ENCODE results near the gene SOBP. TPM values are rescaled to one million over a fixed set of nuclear protein-coding genes. Genes with fewer than 3 reads are reported as not detected.

SOBP gene
- total and polyA plus RNA-seq, 10 donors: 0.87 to 7.8 (median 4.9) TPM

DNA sequence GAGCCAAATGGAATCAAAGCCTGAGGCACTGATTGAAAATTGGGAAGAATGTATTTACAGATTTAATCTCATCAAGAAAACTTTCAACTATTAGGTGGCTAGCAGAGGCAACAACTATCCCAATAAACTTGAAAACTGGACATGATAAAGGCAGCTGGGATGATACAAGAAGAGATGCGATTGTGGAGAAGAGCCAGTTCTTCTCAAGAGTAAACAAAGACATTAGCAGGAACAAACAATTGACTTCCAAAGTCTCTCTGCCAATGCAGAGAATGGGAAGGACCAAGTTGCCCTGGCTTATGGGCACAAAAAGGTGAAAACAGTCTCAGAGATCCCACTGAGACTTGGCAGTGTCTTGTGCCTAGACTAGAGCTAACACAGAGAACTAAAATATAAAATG is 132.4 kb downstream of the SOBP start:
- Histone ChIP-seq H3K27ac (no peak overlapping the region), H3K4me3 (no peak overlapping the region)
- no peak for TF ChIP-seq POLR2A (IDR thresholded peaks at IDR 0.05)
- TF ChIP-seq, protein P1, sequence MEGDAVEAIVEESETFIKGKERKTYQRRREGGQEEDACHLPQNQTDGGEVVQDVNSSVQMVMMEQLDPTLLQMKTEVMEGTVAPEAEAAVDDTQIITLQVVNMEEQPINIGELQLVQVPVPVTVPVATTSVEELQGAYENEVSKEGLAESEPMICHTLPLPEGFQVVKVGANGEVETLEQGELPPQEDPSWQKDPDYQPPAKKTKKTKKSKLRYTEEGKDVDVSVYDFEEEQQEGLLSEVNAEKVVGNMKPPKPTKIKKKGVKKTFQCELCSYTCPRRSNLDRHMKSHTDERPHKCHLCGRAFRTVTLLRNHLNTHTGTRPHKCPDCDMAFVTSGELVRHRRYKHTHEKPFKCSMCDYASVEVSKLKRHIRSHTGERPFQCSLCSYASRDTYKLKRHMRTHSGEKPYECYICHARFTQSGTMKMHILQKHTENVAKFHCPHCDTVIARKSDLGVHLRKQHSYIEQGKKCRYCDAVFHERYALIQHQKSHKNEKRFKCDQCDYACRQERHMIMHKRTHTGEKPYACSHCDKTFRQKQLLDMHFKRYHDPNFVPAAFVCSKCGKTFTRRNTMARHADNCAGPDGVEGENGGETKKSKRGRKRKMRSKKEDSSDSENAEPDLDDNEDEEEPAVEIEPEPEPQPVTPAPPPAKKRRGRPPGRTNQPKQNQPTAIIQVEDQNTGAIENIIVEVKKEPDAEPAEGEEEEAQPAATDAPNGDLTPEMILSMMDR (IDR thresholded peaks at IDR 0.05 in 8 of 11, conservative IDR thresholded peaks at IDR 0.05 in 3 of 11): no peak
- no peak for TF ChIP-seq POLR2AphosphoS5 (IDR thresholded peaks at IDR 0.05)

DNA sequence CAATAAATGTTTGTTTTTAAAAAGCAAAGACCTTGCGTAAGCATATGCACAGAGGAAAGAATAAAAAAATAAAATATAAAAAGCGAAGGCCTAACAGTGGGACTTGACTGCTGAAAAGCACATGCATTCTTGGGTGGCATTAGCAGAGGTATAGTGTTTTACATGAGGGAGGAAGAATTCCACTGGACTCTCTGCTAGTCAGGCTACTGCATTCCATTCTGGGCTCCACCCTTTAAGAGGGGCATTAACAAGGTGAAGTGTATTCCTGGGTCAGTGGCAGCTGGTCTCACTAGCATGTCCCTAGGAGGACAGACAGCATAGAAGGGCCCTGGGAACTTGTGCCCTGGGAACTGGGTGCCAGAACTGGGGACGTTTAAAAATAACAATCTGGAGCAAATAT is 134.1 kb downstream of the SOBP start:
- intact Hi-C loops (cut with DNase I; ENCODE audit: low total_unique reads): no loop called here
- no peaks in the 10 kb centered on the region for H3K36me3 ChIP-seq
- no peaks in the 10 kb centered on the region for H3K27me3 ChIP-seq (replicated peaks in 1 of 7)
- H3K9me3 ChIP-seq: no peaks in the 10 kb centered on the region
- no peak overlapping the region for H3K27ac ChIP-seq
- H3K4me1 ChIP-seq: peaks cover 0 to 25% (median 3%) of the 10 kb centered on the region in 6 donors
- TF ChIP-seq, protein P1 (IDR thresholded peaks at IDR 0.05 in 8 of 11, conservative IDR thresholded peaks at IDR 0.05 in 3 of 11): no peak
- TF ChIP-seq POLR2A (IDR thresholded peaks at IDR 0.05): no peak
- TF ChIP-seq POLR2AphosphoS5 (IDR thresholded peaks at IDR 0.05): no peak
- no peak for DNase-seq
- WGBS, 5 donors: 82 to 95% (median 90%) methylated on average over 3 of the region's 3 CpGs
- H3K4me3 ChIP-seq: no peak overlapping the region

More for the DNA sequence above, 132.4 kb downstream of the SOBP start:
- WGBS, 5 donors: 94 to 100% (median 97%) methylated on average over 1 of the region's 1 CpG
- Histone ChIP-seq H3K36me3 (no peaks in the 10 kb centered on the region), H3K27me3 (replicated peaks in 1 of 7) (no peaks in the 10 kb centered on the region), H3K4me1 (peaks cover 0 to 38% (median 13%) of the 10 kb centered on the region in 6 donors), H3K9me3 (no peaks in the 10 kb centered on the region)
- no peak for DNase-seq
- intact Hi-C loops (cut with DNase I; ENCODE audit: low total_unique reads): no loop called here

- no peak overlapping the region for H3K27ac ChIP-seq
- H3K4me1 ChIP-seq: peaks cover 0 to 20% (median 0%) of the 10 kb centered on the region in 6 donors
- 87 to 100% (median 88%) methylated on average over 1 of the region's 1 CpG for WGBS, 5 donors
- no peak overlapping the region for H3K4me3 ChIP-seq
- H3K36me3 ChIP-seq: no peaks in the 10 kb centered on the region
- no peak for DNase-seq
- TF ChIP-seq POLR2A (IDR thresholded peaks at IDR 0.05) (no peak), POLR2AphosphoS5 (IDR thresholded peaks at IDR 0.05) (no peak)
- TF ChIP-seq, protein P1 (IDR thresholded peaks at IDR 0.05 in 8 of 11, conservative IDR thresholded peaks at IDR 0.05 in 3 of 11): no peak
- intact Hi-C loops (cut with DNase I; ENCODE audit: low total_unique reads): no loop called here
- H3K9me3 ChIP-seq: no peaks in the 10 kb centered on the region
- H3K27me3 ChIP-seq (replicated peaks in 1 of 7): no peaks in the 10 kb centered on the region
Observed at GRCh38 chr6:107624541-107624940, 134.6 kb downstream of the SOBP start.

DNA sequence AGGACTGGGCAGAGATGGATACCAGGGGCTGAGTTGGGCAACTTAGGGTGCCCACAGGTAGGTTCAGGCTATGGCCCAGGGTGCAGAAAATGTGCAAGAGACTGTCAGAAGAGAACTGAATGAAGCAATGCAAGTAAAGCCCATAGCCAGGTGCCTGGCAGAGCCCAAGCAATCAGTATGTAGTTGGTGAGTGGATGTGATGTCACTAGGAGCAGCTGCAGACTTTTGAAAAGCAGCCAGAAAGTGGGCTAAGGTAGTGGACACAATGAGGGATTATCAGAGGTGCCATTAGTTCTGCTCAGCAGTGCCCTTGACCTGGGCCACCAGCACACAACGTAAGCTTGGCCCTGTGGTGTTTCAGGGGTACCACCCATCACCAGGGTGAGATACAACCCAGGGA is 135.3 kb downstream of the SOBP start:
- WGBS, 5 donors: 33 to 81% (median 59%) methylated on average over 1 of the region's 1 CpG
- intact Hi-C loops (cut with DNase I; ENCODE audit: low total_unique reads): no loop called here

GRCh38 chr6:107626645-107627044 is 136.7 kb downstream of the SOBP start:
- intact Hi-C loops (cut with DNase I; ENCODE audit: low total_unique reads): no loop called here
- Histone ChIP-seq H3K4me1 (no peaks in the 10 kb centered on the region), H3K4me3 (no peak overlapping the region), H3K36me3 (no peaks in the 10 kb centered on the region), H3K27ac (no peak overlapping the region), H3K9me3 (no peaks in the 10 kb centered on the region), H3K27me3 (replicated peaks in 1 of 7) (no peaks in the 10 kb centered on the region)
- WGBS, 5 donors: 85 to 93% (median 87%) methylated on average over 5 of the region's 5 CpGs
- no peak for DNase-seq
- TF ChIP-seq, protein P1 (IDR thresholded peaks at IDR 0.05 in 8 of 11, conservative IDR thresholded peaks at IDR 0.05 in 3 of 11): no peak
- no peak for TF ChIP-seq POLR2AphosphoS5 (IDR thresholded peaks at IDR 0.05)
- no peak for TF ChIP-seq POLR2A (IDR thresholded peaks at IDR 0.05)

More for the DNA sequence above, 135.3 kb downstream of the SOBP start:
- Histone ChIP-seq H3K36me3 (no peaks in the 10 kb centered on the region), H3K27me3 (replicated peaks in 1 of 7) (no peaks in the 10 kb centered on the region), H3K9me3 (no peaks in the 10 kb centered on the region), H3K4me3 (no peak overlapping the region), H3K27ac (no peak overlapping the region), H3K4me1 (peaks cover 0 to 13% (median 0%) of the 10 kb centered on the region in 6 donors)
- TF ChIP-seq POLR2AphosphoS5 (IDR thresholded peaks at IDR 0.05): no peak
- TF ChIP-seq POLR2A (IDR thresholded peaks at IDR 0.05): no peak
- DNase-seq: no peak
